IPS-18c (cell line): ENCODE measurements around the gene RND3.

Experiments used
- H3K4me3 ChIP-seq: 2 replicates; pipeline ENCODE4 v1.7.0; 2013; ENCODE audit warnings: low read depth, mild to moderate bottlenecking, low read length, moderate library complexity; ENCODE audit not compliant: insufficient read depth
- H3K9me3 ChIP-seq: one replicate; pipeline ENCODE4 v1.6.1; 2013; ENCODE audit warnings: mild to moderate bottlenecking, low read length, moderate library complexity; ENCODE audit not compliant: control insufficient read depth, insufficient read depth

RND3 gene

GRCh38 chr2:150429384-150429961 lies 58.0 kb downstream of the RND3 start:
- H3K4me3 ChIP-seq: no peak overlapping the region
- H3K9me3 ChIP-seq: no peaks in the 10 kb centered on the region

GRCh38 chr2:150428641-150429040 lies 58.8 kb downstream of the RND3 start:
- no peaks in the 10 kb centered on the region for H3K9me3 ChIP-seq

GRCh38 chr2:150427298-150427697 lies 60.2 kb downstream of the RND3 start:
- H3K4me3 ChIP-seq: no peak overlapping the region
- no peaks in the 10 kb centered on the region for H3K9me3 ChIP-seq

More at GRCh38 chr2:150428641-150429040, 58.8 kb downstream of the RND3 start:
- no peak overlapping the region for H3K4me3 ChIP-seq

- Histone ChIP-seq H3K4me3 (no peak overlapping the region), H3K9me3 (no peaks in the 10 kb centered on the region)
Observed at GRCh38 chr2:150426724-150427123, 60.7 kb downstream of the RND3 start.

GRCh38 chr2:150426315-150426714 lies 61.2 kb downstream of the RND3 start:
- Histone ChIP-seq H3K4me3 (no peak overlapping the region), H3K9me3 (no peaks in the 10 kb centered on the region)

- no peak overlapping the region for H3K4me3 ChIP-seq
- no peaks in the 10 kb centered on the region for H3K9me3 ChIP-seq
Observed at GRCh38 chr2:150425121-150425955, 62.1 kb downstream of the RND3 start.

- Histone ChIP-seq H3K9me3 (no peaks in the 10 kb centered on the region), H3K4me3 (no peak overlapping the region)
Observed at GRCh38 chr2:150424406-150424805, 63.1 kb downstream of the RND3 start.

- no peaks in the 10 kb centered on the region for H3K9me3 ChIP-seq
Observed at GRCh38 chr2:150421126-150421651, 66.3 kb downstream of the RND3 start.

GRCh38 chr2:150418916-150419315 lies 68.6 kb downstream of the RND3 start:
- Histone ChIP-seq H3K4me3 (no peak overlapping the region), H3K9me3 (no peaks in the 10 kb centered on the region)

More at GRCh38 chr2:150421126-150421651, 66.3 kb downstream of the RND3 start:
- H3K4me3 ChIP-seq: no peak overlapping the region
